OCI-LY7 (cell line): ENCODE results near the gene CCDC57. TPM values are rescaled to one million over a fixed set of nuclear protein-coding genes. Genes with fewer than 3 reads are reported as not detected.

ENCODE experiments used
- BruUV-seq: library from RNA; stranded (reverse); fragments of 400-500 nt; replicated peaks from 2 replicates; lab custom pipeline; 2021; lab: Mats Ljungman, UMichigan
- CTCF ChIA-PET: fragments of 300-600 bp; sonication (Branson Sonifier 250); formaldehyde crosslinking; loops from one replicate; lab custom pipeline; 2022; ENCODE audit warnings: antibody characterized with exemption; ENCODE audit not compliant: unreplicated experiment; lab: Charles Lee
- POLR2A ChIA-PET: fragments of 300-600 bp; sonication (Branson Sonifier 250); formaldehyde crosslinking; loops from one replicate; lab custom pipeline; 2022; ENCODE audit warnings: antibody characterized with exemption; lab: Charles Lee
- DNase-seq: peaks from one replicate; pipeline ENCODE4 v3.0.0-alpha.2; 2015; ENCODE audit warnings: low spot score
- H2AFZ ChIP-seq: fragments of 200-600 bp; sonication (generic), shearing (Covaris generic); 2 replicates; pipeline ENCODE4 v1.6.1; 2014; ENCODE audit warnings: mild to moderate bottlenecking, antibody characterized with exemption, low read length, moderate library complexity
- H3K27ac ChIP-seq: fragments of 200-600 bp; sonication (generic); 2 replicates; pipeline ENCODE4 v1.5.1; 2014; ENCODE audit warnings: mixed run types, low read depth, mild to moderate bottlenecking, moderate library complexity, low read length, inconsistent platforms; ENCODE audit not compliant: poor library complexity, severe bottlenecking
- H3K36me3 ChIP-seq: fragments of 200-600 bp; sonication (generic); 2 replicates; pipeline ENCODE4 v1.6.1; 2014; ENCODE audit warnings: mild to moderate bottlenecking, antibody characterized with exemption, low read length, moderate library complexity, mixed read lengths; ENCODE audit not compliant: insufficient read depth
- H3K4me1 ChIP-seq: fragments of 200-600 bp; sonication (generic); 2 replicates; pipeline ENCODE4 v1.5.1; 2014; ENCODE audit warnings: mild to moderate bottlenecking, low read length; ENCODE audit not compliant: insufficient read depth, poor library complexity, severe bottlenecking
- H3K4me2 ChIP-seq: fragments of 200-600 bp; sonication (generic); 2 replicates; pipeline ENCODE4 v1.6.1; 2014; ENCODE audit warnings: mild to moderate bottlenecking, low read length
- H3K4me3 ChIP-seq: fragments of 200-600 bp; sonication (generic); 2 replicates; pipeline ENCODE4 v1.5.1; 2014; ENCODE audit warnings: mild to moderate bottlenecking, low read depth, low read length; ENCODE audit not compliant: poor library complexity, severe bottlenecking
- H3K79me2 ChIP-seq: fragments of 200-600 bp; sonication (generic); 2 replicates; pipeline ENCODE4 v1.6.1; 2016; ENCODE audit warnings: low read depth, mild to moderate bottlenecking, low read length, moderate library complexity, mixed read lengths; ENCODE audit not compliant: insufficient read depth
- H3K9me2 ChIP-seq: fragments of 200-600 bp; sonication (generic); 2 replicates; pipeline ENCODE4 v1.6.1; 2016; ENCODE audit warnings: mild to moderate bottlenecking, low read length, mixed read lengths; ENCODE audit not compliant: insufficient read depth
- H3K9me3 ChIP-seq: fragments of 200-600 bp; sonication (generic); 2 replicates; pipeline ENCODE4 v1.6.1; 2014; ENCODE audit warnings: mild to moderate bottlenecking, mixed run types, low read length, mixed read lengths
- H4K20me1 ChIP-seq: fragments of 200-600 bp; sonication (generic); 2 replicates; pipeline ENCODE4 v1.6.1; 2014; ENCODE audit warnings: mild to moderate bottlenecking, antibody characterized with exemption, low read length, moderate library complexity, mixed read lengths; ENCODE audit not compliant: insufficient read depth
- EZH2phosphoT487 ChIP-seq: fragments of 200-600 bp; sonication (generic); IDR thresholded peaks from 2 replicates; pipeline ENCODE4 v1.6.1; 2018; ENCODE audit warnings: low read depth, borderline replicate concordance, mild to moderate bottlenecking, mixed run types, antibody characterized with exemption, low read length, moderate library complexity, mixed read lengths
- intact Hi-C: fragments of 100-400 bp; cut with micrococcal nuclease; formaldehyde crosslinking; loops from one replicate; pipeline ENCODE4 v1.10.0; 2022; ENCODE audit not compliant: unreplicated experiment
- total RNA-seq, 2 experiments: library from RNA; depleted of rRNA in 1 of 2; stranded (reverse); fragments of >200 nt in 1 of 2; shearing (Covaris generic) in 1 of 2; gene quantifications; 2 replicates each; pipeline ENCODE4 v1.2.3, GENCODE V29; 2014 to 2022
- TF ChIP-seq, protein P1 (sequence below): fragments of 200-600 bp; sonication (generic); conservative IDR thresholded peaks from 2 replicates; pipeline ENCODE4 v1.5.1; 2014; ENCODE audit warnings: mild to moderate bottlenecking, antibody characterized with exemption, low read length, moderate library complexity, mixed read lengths

Gene CCDC57
- total RNA-seq, 2 experiments from 2014 or later, result 34.5 to 58.7 TPM

DNA sequence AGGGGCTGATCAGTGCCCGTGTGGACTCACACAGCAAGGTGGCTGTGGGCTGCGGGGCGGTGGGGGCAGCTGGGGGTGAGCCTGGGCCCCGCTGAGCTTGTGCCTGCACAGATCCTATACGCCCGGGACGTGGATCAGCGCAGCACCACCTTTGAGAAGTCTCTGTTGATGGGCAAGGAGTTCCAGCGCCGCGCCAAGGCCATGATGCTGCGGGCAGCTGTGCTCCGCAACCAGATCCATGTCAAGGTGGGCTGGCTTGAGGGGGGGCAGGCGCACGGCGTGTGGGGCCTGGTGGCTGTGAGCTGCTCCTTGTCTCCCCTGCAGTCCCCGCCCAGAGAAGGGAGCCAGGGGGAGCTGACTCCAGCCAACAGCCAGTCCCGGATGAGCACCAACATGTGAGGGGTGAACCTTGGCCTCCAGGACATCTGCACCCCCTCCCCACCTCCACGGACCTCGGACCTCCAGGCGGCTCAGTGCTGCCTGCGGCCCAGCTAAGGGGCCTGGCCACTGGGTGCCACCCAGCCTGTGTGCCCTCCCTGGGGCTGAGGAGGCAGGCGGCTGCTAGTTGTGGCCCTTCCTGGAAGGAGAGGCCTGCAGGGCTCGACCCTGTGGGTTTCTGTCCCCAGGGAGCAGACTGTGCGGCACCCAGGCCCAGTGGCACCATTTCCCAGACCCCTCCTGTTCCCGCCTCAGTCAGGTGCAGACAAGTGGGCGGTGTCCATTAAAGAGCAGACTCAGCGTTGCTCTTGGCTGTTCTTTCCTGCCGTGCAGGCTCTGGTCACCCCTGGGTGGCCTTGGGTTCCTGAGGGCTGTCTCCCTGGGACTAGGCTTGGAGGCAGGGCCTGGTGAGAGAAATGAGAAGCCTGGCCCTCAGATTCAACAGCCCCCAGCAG is 155.7 kb downstream of the CCDC57 start:
- no peaks in the 10 kb centered on the region for H3K9me3 ChIP-seq
- ChIA-PET POLR2A (no interaction called here), CTCF (interaction anchor here (0.6 kb wide), 1 partner anchor 337 kb away, joined by 4 read pairs; no protein-coding TSS in a partner anchor)
- no peaks in the 10 kb centered on the region for H3K9me2 ChIP-seq
- H3K36me3 ChIP-seq, result peaks cover 85% of the 10 kb centered on the region
- TSS peak; percentile 78 for BruUV-seq
- no peak for DNase-seq
- peaks cover 9% of the 10 kb centered on the region for H3K4me1 ChIP-seq
- no peaks in the 10 kb centered on the region for H4K20me1 ChIP-seq
- no peak overlapping the region for H3K4me3 ChIP-seq
- no peak overlapping the region for H3K4me2 ChIP-seq
- intact Hi-C loops, result no loop called here
- no peak overlapping the region for H2AFZ ChIP-seq
- no peak overlapping the region for H3K27ac ChIP-seq
- peaks cover 8% of the 10 kb centered on the region; the same call in 1 of the 2 replicates for H3K79me2 ChIP-seq
- TF ChIP-seq, protein P1, sequence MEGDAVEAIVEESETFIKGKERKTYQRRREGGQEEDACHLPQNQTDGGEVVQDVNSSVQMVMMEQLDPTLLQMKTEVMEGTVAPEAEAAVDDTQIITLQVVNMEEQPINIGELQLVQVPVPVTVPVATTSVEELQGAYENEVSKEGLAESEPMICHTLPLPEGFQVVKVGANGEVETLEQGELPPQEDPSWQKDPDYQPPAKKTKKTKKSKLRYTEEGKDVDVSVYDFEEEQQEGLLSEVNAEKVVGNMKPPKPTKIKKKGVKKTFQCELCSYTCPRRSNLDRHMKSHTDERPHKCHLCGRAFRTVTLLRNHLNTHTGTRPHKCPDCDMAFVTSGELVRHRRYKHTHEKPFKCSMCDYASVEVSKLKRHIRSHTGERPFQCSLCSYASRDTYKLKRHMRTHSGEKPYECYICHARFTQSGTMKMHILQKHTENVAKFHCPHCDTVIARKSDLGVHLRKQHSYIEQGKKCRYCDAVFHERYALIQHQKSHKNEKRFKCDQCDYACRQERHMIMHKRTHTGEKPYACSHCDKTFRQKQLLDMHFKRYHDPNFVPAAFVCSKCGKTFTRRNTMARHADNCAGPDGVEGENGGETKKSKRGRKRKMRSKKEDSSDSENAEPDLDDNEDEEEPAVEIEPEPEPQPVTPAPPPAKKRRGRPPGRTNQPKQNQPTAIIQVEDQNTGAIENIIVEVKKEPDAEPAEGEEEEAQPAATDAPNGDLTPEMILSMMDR, result no peak
- TF ChIP-seq EZH2phosphoT487, result no peak

DNA sequence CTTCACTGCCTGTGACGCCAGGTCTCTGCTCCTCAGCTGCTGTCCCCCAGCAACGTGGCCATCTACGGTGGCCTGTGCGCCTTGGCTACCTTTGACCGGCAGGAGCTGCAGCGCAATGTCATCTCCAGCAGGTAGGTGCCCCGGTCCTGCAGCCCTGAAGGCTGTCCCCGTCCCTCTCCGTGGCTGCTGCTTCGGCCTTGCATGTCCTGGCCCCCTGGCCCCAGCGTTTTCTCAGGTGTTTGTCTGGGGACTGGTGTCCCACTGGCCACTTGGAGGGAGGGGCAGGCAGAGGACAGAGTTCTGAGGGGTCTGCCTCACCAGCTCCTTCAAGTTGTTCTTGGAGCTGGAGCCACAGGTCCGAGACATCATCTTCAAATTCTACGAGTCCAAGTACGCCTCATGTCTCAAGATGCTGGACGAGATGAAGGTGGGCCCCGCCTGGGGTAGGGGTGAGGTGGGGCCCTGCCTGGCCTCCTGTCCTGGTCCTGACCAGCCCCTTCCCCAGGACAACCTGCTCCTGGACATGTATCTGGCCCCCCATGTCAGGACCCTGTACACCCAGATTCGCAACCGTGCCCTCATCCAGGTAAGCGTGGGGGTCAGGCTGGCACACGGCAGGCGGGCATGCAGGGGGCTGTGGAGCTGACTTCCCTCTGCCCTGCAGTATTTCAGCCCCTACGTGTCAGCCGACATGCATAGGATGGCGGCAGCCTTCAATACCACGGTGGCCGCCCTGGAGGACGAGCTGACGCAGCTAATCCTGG is 156.5 kb downstream of the CCDC57 start:
- BruUV-seq, result no TSS peak
- H3K4me3 ChIP-seq, result no peak overlapping the region
- DNase-seq, result no peak
- H3K9me3 ChIP-seq, result no peaks in the 10 kb centered on the region
- H3K4me2 ChIP-seq, result no peak overlapping the region
- TF ChIP-seq EZH2phosphoT487, result no peak
- TF ChIP-seq, protein P1, result no peak
- no peak overlapping the region for H2AFZ ChIP-seq
- peaks cover 79% of the 10 kb centered on the region for H3K36me3 ChIP-seq
- POLR2A ChIA-PET, result no interaction called here
- peaks cover 9% of the 10 kb centered on the region for H3K4me1 ChIP-seq
- no peak overlapping the region for H3K27ac ChIP-seq
- intact Hi-C loops, result no loop called here
- H3K79me2 ChIP-seq, result peaks cover 8% of the 10 kb centered on the region; the same call in 1 of the 2 replicates
- CTCF ChIA-PET, result no interaction called here
- H3K9me2 ChIP-seq, result no peaks in the 10 kb centered on the region
- H4K20me1 ChIP-seq, result no peaks in the 10 kb centered on the region
